GM12874 (cell line): ENCODE results near the gene LRCOL1.

ENCODE experiments used
- TF ChIP-seq, protein P1 (sequence below): IDR thresholded peaks from 2 replicates; pipeline ENCODE4 v1.5.1; 2011; ENCODE audit warnings: low read depth, mild to moderate bottlenecking, control low read depth, low read length, moderate library complexity; ENCODE audit not compliant: insufficient read depth

LRCOL1 gene

GRCh38 chr12:132582582-132583410, 27.6 kb downstream of the LRCOL1 start:
- TF ChIP-seq, protein P1, sequence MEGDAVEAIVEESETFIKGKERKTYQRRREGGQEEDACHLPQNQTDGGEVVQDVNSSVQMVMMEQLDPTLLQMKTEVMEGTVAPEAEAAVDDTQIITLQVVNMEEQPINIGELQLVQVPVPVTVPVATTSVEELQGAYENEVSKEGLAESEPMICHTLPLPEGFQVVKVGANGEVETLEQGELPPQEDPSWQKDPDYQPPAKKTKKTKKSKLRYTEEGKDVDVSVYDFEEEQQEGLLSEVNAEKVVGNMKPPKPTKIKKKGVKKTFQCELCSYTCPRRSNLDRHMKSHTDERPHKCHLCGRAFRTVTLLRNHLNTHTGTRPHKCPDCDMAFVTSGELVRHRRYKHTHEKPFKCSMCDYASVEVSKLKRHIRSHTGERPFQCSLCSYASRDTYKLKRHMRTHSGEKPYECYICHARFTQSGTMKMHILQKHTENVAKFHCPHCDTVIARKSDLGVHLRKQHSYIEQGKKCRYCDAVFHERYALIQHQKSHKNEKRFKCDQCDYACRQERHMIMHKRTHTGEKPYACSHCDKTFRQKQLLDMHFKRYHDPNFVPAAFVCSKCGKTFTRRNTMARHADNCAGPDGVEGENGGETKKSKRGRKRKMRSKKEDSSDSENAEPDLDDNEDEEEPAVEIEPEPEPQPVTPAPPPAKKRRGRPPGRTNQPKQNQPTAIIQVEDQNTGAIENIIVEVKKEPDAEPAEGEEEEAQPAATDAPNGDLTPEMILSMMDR = no peak

DNA sequence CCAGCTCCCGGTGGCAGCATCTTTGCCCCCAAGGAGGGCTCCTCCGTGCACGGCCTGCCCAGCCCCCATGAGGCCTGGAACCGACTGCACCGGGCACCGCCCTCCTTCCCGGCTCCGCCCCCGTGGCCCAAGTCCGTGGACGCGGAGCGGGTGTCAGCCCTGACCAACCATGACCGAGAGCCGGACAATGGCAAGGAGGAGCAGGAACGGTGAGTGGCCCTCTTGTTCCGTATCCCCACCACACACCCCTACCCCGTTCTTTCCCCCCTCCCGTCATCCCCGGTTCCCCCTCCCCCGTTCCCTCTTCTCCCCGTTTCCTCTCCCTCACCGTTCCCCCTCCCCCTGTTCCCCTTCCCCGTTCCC, 28.3 kb downstream of the LRCOL1 start:
- TF ChIP-seq, protein P1 = no peak

GRCh38 chr12:132581348-132582057, 28.9 kb downstream of the LRCOL1 start:
- TF ChIP-seq, protein P1 = no peak

DNA sequence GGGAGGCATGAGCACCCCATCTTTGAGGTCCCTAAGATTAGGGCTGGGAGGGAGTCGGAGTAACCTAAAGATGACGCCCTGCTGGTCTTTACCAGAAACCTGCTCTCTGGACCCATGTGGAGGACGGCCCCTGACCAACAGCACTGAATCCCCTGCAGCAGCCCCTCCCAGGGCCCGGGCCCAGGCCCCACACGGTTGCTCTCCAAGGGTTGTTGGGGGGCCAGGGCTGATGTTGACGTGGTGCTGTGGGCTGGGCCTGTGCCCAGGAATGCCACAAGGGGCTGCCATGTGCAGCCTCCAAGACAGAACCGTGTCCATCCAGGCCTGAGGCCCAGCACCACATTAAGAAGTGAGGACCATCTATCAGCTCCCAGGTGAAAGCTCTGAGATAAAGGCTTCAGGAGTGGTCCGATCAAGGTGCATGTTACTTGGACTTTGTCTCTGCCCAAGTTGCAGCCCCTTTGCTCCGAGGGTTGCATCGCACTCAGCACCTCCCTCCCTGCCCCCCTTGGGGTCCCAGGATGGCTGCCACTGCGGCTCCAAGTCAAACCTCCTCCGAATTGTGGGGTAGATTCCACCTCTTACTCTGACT, 29.6 kb downstream of the LRCOL1 start:
- TF ChIP-seq, protein P1 = no peak

DNA sequence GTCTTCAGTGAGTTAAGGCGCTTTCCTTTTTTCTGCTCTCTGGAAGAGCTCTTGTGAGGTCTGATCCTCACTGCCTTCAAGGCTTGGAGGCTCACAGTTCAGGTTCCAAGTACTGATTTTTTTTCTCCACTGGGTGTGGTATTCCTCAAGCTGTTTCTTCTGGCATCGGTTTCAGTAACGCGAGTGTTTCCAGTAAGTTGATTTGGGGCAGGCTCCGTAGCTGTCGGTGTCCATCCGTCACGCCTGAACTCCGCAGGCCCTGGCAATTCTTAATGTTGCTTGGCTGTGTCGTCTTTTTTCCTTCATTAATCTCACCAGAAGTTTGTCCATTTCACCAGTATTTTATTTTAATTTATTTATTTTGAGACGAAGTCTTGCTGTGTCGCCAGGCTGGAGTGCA, 30.6 kb downstream of the LRCOL1 start:
- TF ChIP-seq, protein P1 = no peak

DNA sequence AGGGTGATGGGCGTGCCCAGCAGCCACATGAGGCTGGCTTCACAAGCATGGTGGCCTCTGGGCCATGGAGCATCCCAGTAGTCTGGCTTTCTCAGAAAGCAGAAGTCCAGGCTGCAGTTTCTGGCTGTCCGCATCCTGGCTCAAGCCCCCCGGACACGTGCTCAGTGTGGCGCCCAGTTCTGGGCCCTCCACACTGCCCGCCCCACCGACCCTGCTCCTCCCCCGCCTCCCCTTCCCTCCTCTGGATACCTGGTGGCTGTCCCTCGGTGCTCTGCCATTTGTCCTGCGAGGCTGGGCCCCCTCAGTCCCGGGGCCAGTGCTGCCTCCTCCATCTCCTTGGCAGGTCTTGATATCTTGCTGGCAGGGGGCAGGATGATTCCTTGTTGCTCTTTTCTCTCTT, 31.6 kb downstream of the LRCOL1 start:
- TF ChIP-seq, protein P1 = no peak

- TF ChIP-seq, protein P1 = no peak
Observed at GRCh38 chr12:132578118-132578517, 32.3 kb downstream of the LRCOL1 start.
